ENCODE results near the gene RGS9. TPM values are rescaled to one million over a fixed set of nuclear protein-coding genes. Genes with fewer than 3 reads are reported as not detected.
A peak's percentile ranks its signal among the peaks of the same experiment; 100 is the strongest.
"Not testable (repeated sequence)": the region's sequence is repeated elsewhere in the genome, so short reads cannot be mapped to it uniquely, and the experiment has no call there.

RGS9 gene
- total RNA-seq, 1 donor from 2014 or later = 0.60 TPM

DNA sequence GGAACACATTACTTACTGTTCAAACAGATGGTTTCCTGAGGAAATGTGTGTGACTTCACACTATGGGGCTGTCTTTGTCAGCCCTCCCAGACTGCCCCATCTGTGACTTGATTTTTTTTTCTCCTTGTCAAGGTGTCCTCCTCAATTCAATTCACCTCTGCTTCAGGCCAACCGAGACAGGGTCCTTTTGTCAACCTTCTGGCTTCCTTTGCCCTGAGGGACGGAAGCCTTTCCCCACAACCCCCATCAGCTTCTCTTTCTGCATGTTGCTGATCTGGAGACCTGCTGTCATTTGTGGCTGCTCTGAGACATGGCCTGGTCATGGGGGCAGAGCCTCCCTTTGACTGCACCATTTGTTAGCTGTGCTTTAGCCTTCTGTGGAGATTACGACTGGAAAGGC is 21.3 kb upstream of the RGS9 start:
- peak in 1 of 2 donors; percentile 56 for DNase-seq (ENCODE audit: low read depth in 2 of 2)

DNA sequence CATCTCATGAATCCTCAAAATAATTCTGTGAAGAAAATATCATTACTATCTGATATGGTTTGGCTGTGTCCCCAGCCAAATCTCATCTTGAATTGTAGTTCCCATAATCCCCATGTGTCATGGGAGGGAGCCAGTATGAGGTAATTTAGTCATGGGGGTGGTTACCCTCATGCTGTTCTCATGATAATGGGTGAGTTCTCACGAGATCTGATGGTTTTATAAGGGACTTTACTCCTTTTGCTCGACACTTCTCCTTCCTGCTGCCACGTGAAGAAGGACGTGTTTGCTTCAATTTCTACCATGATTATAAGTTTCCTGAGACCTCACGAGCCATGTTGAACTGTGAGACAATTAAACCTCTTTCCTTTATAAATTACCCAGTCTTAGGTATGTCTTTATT is 20.7 kb upstream of the RGS9 start:
- DNase-seq (ENCODE audit: low read depth in 2 of 2) = not testable (repeated sequence)

DNA sequence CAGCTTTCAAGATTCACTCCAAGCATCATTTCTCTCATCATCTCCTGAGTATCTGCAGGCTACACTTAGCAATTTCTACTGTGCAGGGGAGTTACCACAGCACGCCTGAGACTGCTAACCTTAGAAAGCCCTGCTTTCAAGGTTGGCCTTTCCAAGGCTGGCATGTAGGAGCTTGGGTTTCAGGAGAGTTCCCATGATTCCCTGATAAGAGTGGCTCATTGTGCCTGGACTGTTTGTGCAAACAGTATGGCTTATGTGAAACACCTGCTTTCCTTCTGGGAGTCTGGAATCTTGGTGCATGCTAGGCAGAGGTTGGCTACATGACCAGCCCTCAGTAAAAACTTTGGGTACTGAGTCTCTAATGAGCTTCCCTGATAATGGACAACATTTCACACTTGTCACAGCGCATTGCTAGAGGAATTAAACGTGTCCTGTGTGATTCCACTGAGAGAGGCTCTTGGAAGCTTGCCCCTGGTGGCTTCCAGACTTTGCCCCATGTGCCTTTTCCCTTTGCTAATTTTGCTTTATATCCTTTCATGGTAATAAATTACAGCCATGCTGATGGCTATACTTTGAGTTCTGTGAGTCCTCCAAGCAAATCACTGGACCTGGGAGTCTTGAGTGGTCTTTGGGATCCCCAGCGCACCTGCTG is 19.7 kb upstream of the RGS9 start:
- no peak for DNase-seq (ENCODE audit: low read depth in 2 of 2)

DNA sequence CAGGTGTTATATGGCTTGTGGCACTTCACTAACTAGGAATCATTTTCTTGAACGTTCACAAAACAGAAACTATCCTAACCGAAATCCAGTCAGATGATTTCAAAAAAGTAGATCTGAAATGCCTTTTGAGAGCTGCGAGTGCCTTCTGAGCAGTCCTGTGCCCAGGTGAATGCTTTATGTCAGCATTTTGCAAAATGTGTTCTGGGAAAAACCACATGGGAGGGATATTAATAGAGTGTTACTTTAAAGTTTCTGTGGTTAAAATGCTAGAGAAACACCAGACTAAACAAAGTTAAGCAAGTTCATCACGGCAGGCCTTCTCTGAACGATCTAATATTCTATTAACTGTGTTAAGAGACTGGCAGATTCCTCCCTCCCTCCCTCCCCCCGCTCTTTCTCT is 15.8 kb upstream of the RGS9 start:
- DNase-seq (ENCODE audit: low read depth in 2 of 2) = no peak

DNA sequence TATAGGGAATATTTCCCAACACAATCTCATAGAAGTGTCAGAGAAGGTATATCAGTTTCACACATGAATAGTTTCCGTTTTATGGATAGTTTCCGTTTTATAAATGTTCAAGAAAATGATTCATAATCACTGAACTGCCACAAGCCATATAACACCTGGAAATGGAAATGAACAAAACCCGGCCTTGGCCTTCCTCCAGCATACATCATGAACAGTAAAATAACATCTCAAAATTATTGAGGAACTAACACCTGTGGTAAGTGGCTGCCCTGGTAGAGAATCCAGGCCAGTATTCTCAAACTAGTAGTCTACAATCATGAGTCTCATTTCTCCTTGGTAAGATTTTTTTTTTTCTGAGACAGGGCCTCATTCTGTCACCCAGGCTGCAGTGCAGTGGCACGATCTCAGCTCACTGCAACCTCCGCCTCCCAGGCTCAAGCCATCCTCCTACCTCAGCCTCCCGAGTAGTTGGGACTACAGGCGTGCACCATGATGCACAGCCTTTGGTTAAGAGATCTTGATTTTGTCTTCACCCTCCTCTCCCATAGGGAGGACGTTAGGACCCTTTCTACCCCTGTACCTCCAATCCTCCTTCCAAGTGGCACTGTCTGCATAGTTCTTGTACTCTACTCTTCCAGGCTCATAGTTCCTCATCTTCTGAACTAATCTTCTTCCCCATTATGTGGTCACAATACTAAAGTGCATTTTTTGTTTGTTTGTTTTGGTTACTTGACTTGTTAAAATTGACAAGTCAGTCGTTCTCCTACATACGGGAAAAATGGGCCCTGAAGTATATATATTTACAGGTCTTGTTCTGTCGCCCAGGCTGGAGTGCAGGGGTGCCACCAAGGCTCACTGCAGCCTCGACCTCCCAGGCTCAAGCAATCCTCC is 15.0 kb upstream of the RGS9 start:
- peak; percentile 24 to 59 for DNase-seq (ENCODE audit: low read depth in 2 of 2)

DNA sequence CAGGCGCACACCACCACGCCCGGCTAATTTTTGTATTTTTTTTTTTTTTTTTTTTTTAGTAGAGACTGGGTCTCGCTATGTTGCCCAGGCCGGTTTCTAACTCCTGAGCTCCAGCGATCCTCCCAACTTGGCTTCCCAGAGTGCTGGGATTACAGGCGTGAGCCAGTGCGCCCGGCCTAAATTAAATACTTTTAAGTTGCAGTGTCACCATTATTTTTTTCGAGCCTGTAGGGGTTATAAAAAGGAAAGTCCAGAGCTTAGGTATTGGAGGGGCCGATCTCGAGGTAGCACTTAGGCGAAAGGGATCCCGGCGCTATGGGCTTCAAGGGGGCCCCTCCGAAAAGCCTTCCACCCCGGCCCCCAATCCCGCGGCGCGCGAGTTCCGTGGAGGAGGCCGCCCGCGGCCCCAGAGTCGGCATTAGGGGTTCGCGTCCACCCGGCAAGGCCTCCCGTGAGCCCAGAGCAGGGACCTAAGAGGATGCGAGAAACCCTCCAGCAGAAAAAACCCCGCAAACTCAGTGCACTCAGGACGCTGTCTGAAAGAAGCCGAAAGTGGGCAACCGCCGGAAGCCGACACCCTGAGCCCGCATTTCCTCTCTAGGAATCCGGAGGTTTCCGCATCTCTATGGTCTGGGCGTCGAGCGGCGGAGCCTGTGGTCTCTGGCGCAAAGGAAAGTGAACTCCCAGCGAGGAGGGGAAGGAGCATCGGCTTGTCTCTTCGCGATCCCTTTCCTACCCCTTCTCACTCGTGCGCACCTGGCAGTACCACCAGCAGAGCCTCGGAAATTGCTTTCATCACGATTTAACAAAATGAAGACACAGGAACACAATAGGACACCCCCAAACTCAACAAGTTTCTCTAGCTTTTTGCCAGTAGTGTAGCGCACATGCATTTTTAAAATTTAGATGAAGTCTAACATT is 14.1 kb upstream of the RGS9 start:
- peak; percentile 88 to 89 for DNase-seq (ENCODE audit: low read depth in 2 of 2)

DNA sequence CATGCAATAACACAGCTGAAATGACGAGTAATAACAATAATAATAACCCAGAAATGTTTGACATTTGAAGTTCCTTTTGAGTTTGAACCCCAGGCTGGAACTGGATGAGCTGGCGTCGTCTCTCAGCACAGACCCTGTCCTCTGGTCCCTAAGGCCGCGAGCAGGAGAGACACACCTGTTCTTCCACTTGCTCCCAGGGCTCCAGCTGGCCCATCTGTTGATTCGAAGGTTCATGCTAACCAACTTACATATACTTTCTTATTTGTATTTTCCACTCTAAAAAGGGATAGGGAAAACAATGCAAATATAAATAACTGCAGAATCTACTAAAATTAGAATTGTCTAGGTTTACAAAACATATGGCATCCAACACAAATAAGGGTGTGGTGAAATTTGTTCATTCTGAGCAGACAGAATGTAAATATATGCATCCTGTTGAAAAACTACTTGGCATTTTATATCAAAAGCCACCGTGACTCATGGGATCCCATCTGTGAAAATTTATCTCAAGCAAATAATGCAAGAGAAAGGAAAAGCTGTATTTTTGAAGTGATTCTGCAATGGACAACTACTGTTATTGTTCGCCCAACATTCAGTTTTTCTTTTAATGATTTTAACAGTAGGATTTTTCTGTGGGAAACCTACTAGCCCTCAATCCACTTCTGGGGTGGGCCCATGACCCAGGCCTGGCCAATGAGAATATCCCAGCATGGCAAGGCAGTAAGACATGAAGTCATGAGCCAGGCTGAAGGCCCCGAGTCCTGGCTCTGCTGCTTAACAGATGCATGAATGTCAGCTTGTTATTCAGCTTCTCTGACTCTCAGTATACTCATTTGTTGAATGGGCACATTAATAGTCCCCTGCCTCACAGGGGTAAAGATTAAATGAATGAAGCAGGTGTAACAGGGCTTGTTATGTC is 13.2 kb upstream of the RGS9 start:
- peak in 1 of 2 donors; percentile 72 for DNase-seq (ENCODE audit: low read depth in 2 of 2)

DNA sequence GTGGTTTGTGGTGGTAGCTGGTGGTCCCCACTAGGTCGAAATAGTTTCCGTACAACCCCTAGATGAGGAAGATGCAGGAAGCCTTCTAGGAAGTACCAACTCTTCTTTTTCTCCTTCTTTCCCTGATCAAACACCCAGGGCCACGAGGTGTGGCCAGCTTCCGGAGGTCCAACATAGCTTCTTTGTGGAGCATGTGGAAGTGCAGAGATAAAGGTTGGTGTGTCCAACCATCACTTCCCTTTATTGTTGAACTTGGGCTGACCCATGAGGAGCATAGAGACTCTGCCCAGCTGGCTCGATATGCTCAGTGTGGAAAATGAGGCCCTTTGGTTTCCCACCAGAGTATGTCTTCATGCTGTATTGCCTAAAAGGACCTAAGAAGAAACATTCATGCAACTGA is 6.3 kb upstream of the RGS9 start:
- no peak for DNase-seq (ENCODE audit: low read depth in 2 of 2)

DNA sequence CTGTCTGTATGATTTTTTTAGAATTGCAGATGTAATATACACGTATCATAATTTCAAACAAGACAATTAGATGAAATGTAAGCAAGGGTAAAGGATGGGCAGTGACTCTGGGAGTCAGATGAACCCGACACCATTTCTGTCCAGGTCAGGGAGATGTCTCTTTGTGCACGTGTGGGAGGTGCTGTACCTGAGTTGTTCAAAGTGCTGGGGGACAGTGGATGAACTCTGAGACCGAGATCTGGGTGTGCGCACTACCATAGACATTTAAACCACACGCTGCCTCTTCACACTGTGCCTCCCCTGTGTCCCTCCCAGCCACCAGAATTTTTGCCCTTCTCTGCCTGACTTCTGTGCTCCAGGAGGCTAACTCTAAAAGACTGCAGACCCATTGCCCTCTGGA is 5.9 kb upstream of the RGS9 start:
- no peak for DNase-seq (ENCODE audit: low read depth in 2 of 2)

DNA sequence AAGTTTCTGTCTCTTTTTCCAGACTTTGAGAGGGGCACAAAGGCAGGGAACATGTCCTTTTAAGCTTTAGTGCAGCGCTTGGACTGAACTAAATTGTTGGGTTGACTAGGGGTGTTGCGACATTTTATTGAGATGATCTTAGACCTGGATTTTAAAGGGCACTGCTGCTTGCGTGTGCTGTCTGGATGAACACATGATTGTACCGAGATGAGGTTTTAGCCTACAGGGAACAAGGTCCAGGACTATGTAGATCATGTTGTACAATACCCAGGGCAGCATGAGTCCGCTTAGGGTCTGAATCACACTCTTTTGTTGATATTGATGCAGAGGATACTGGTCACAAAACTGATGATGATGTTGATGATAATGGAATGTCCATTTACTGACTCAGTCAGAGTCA is 5.2 kb upstream of the RGS9 start:
- peak in 1 of 2 donors; percentile 47 for DNase-seq (ENCODE audit: low read depth in 2 of 2)

DNA sequence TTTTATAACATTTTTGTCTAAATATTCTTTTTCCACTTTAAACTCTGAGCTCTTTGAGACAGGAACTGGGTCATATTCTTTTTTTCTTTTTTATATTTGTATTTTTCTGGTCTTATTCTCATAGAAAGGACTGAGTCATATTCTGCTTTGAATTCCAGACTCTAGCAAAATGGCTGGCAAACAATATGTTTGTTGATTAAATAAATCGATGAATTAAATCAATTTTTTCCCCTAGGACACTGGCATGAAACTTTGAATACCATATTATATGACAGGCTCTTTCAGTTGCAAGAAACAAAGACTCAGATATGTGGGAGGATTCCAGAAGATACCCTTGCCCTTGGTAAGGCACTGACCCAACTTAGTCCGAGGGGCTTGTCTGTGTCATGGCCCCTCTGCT is 3.1 kb upstream of the RGS9 start:
- DNase-seq (ENCODE audit: low read depth in 2 of 2) = no peak

DNA sequence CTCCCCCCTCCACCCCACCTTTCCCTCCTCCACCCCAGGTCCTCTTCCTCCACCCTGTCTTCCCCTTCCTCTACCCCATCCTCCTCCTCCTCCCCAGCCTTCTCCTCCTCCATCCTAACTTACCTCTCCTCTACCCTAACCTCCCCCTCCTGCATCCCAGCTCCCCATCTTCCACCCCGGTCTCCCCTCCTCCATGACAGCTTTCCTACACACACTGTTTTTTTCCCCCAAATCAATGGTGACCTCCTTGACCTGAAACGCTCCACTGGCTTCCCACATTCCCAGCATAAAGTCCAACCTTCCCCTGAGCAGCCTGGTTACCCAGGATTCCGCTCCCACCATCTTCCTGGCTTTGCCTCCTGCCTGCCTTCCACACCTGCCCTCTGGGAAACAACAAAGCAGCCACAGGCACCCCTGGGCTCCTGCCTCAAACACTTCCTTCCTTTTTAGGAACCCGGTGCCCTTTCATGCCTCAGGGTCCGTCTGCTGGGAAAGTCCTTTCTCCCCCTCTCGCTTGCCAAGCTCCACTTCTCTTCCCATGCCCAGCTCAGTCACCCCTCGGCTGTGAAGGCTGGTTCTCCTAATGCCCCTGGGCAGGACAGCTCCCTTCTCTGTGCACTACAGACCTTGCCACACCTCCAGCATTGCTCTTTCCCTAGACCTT is 2.1 kb downstream of the RGS9 start:
- DNase-seq (ENCODE audit: low read depth in 2 of 2) = no peak

DNA sequence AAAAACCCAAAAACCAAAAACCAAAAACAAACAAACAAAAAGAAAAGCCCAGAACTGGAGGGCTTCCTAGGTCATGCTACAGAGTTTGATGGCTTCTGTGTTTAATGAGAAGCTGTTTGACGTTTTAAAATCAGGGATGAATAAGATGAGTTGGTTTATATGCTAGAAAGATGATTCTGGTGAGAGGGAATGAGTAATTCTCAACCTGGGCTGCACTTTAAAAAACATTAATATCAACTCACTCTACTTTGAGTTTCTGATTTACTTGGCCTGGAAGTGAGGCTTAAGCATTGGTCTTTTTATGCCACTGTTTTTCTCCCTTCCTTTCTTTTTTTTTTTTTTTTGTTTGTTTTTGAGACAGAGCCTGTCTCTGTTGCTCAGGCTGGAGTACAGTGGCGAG is 5.1 kb downstream of the RGS9 start:
- DNase-seq (ENCODE audit: low read depth in 2 of 2) = no peak

DNA sequence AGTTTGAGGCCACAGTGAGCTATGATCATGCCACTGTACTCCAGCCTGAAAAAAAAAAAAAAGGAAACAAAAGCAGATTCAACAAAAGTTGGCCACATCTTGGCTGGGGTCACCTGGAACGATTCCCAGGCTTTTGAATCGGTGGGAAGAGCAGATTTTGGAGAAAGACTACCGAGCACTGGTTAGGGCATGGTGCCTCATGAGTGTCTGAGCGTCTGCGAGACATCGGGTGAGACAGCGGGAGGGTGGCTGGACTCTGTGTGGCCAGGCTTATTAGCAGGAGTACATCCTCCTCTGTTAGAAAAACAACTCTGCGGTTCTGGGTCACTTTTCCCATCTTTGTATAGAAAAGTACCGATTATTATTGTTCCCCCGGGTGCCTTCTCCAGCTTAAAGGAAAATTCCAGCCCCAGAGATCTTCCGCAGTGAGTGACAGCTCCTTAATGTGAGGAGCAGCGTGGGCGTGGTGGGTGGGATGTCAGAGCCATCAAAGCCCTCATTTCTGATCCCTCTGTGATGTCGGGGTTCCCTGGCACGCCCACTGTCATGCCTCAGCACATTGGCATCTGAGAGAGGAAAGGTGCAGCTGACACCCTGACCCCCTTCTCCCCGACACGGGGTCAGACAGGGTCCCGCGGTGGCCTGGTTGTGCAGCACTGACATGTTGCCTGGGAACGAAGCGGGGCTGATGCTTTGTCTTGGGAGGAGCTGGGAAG is 6.9 kb downstream of the RGS9 start:
- no peak for DNase-seq (ENCODE audit: low read depth in 2 of 2)

DNA sequence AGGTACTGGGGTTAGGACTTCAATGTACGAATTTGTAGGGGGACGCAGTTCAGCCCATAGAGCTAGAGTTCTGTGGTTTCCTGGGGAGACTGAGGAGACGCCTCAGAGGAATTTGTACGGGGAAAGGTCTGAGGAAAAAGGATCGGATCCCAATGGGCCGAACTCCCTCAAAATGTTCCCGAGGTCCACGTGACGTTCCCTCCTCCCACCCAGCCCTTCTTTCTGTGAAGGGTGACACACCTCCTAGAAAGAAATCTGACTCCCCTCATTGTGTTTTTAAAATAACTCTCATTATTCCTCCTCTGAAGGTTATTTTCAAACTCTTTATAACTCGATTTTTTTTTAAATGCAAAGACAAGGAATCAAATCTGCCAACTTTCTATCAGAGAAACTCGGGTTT is 8.6 kb downstream of the RGS9 start:
- no peak for DNase-seq (ENCODE audit: low read depth in 2 of 2)

DNA sequence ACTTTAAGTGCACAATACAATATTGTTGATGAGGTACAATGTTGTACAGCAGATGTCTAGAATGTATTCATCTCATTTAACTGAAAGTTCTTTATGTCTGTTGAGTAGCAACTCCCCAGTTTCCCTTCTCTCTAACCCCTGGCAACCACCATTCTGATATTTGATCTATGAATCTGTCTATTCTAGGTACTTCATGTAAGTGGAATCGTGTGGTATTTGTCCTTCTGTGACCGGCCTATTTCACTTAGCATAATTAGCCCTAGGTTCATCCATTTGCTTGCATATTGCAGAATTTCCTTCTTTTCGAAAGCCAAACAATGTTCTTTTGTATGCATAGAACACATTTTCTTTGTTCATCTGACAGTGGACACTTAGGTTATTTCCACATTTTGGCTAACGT is 10.8 kb downstream of the RGS9 start:
- DNase-seq (ENCODE audit: low read depth in 2 of 2) = no peak

DNA sequence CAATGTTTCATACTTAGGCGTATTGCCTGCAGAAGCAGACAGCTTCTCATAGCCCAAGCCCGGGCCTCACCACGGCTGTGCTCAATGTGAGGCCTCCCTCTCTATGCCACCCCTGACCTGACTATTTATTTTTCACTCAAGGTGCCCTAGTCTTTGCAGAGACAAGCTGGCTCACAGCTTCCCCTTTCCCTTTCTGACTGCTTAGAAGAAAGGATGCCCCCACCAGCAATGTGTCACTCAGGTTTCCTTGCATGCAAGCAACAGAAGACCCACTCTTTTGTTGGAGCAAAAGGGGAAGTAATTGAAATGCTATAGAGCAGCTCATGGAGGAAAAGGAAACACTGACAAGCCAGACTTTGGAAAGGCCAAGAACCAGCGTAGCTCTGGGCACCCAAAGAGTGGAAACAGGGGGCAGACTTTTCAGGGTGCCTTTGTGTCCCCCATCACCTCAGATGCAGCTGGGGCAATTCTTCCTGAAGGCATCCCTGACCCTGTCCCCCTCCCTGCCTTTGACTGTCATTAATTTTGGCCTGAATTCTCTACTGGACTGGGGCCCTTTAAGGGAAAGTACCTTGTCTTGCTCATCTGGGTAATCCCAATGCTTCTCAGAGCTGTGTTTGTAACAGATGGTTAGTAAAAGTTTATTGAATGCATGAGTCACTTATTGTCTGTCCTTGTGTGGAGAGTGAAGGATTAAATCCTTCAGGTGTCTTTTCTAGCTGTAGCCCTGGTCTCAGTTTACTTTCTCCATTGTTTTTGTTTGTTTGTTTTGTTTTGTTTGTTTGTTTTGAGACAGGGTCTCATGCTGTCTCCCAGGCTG is 17.8 kb downstream of the RGS9 start:
- peak in 1 of 2 donors; percentile 87 for DNase-seq (ENCODE audit: low read depth in 2 of 2)

DNA sequence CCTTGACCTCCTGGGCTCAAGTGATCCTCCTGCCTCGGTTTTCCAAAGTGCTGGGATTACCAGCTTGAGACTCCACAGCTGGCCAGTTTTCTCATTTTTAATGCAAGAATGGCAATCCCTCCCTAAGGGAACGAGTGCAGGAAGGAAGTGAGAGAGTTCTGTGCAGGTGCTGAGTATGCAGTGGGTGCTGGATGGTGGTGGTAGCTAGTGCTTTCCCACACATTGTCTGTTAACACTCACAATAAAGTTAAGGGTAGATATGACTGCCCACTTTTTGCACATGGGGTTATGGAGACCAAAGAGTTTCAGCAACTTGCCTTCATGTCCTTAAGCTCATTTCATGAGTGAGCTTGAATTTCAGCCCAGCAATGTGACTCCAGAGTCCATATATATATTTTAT is 18.5 kb downstream of the RGS9 start:
- DNase-seq (ENCODE audit: low read depth in 2 of 2) = peak in 1 of 2 donors; percentile 32

Data from lung microvascular endothelial cell (primary cell).